ENCODE results near the gene ITPRIP. TPM values are rescaled to one million over a fixed set of nuclear protein-coding genes. Genes with fewer than 3 reads are reported as not detected.

Gene ITPRIP
- total RNA-seq, 1 donor from 2014 or later = 51.0 TPM

GRCh38 chr10:104315486-104315921 is 22.8 kb downstream of the ITPRIP start:
- TF ChIP-seq, protein P1, sequence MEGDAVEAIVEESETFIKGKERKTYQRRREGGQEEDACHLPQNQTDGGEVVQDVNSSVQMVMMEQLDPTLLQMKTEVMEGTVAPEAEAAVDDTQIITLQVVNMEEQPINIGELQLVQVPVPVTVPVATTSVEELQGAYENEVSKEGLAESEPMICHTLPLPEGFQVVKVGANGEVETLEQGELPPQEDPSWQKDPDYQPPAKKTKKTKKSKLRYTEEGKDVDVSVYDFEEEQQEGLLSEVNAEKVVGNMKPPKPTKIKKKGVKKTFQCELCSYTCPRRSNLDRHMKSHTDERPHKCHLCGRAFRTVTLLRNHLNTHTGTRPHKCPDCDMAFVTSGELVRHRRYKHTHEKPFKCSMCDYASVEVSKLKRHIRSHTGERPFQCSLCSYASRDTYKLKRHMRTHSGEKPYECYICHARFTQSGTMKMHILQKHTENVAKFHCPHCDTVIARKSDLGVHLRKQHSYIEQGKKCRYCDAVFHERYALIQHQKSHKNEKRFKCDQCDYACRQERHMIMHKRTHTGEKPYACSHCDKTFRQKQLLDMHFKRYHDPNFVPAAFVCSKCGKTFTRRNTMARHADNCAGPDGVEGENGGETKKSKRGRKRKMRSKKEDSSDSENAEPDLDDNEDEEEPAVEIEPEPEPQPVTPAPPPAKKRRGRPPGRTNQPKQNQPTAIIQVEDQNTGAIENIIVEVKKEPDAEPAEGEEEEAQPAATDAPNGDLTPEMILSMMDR (IDR thresholded peaks at IDR 0.05) = no peak
- peaks cover 29 to 46% of the 10 kb centered on the region in 2 donors for H3K36me3 ChIP-seq
- no peak for DNase-seq (ENCODE audit: low spot score in 2 of 2)
- no peak overlapping the region for H3K4me3 ChIP-seq
- H3K27me3 ChIP-seq = no peaks in the 10 kb centered on the region
- H3K4me1 ChIP-seq = peaks cover 7 to 37% of the 10 kb centered on the region in 2 donors
- intact Hi-C loops (cut with DNase I) = no loop called here
- no peaks in the 10 kb centered on the region for H3K9me3 ChIP-seq
- no peak overlapping the region for H3K27ac ChIP-seq

DNA sequence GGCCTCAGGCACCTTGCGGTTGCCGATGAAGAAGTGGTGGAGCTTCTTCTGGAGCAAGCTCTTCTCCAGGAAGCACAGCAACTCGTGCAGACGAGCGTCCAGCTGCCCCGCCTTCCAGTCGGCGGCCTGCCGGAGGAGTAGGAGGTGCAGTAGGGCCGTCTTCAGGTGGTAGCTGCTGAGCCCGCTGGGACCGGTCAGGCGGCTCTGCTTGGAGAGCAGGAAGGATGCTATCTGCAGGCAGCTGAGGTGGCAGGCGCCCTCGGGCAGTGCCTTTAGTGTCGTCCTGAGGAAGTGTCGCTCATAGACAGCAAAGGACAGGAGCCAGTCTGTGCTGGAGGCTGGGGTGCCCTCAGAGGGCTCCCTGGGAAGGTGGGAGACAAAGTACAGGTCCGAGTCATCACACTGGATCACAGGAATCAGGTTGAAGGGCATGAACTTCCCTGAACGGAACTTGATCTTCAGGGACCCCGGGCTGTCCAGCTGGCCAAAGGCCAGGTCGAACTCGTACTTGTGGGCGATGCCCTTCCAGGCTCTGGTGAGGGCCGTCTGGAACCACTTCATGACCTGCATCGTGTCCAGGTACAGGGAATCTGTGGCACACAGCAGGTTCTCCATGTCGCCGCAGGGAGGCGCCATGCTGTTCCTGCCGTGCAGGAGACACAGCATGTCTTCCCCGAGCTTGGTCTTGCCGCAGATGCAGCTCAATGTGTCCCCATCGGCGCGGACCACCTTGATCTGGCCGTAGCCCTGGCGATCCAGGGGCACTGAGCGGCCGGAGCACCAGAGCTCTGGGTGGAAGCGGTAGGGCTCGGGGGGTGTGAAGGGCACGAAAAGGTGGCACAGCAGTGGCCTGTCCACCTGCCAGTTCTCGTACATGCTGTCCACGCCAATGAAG is 23.4 kb downstream of the ITPRIP start:
- no peaks in the 10 kb centered on the region for H3K9me3 ChIP-seq
- H3K4me3 ChIP-seq = no peak overlapping the region
- H3K27ac ChIP-seq = no peak overlapping the region
- intact Hi-C loops (cut with DNase I) = no loop called here
- no peak for DNase-seq (ENCODE audit: low spot score in 2 of 2)
- TF ChIP-seq, protein P1 (IDR thresholded peaks at IDR 0.05) = no peak
- H3K36me3 ChIP-seq = peaks cover 29 to 46% of the 10 kb centered on the region in 2 donors
- H3K4me1 ChIP-seq = peaks cover 6 to 35% of the 10 kb centered on the region in 2 donors
- no peaks in the 10 kb centered on the region for H3K27me3 ChIP-seq

DNA sequence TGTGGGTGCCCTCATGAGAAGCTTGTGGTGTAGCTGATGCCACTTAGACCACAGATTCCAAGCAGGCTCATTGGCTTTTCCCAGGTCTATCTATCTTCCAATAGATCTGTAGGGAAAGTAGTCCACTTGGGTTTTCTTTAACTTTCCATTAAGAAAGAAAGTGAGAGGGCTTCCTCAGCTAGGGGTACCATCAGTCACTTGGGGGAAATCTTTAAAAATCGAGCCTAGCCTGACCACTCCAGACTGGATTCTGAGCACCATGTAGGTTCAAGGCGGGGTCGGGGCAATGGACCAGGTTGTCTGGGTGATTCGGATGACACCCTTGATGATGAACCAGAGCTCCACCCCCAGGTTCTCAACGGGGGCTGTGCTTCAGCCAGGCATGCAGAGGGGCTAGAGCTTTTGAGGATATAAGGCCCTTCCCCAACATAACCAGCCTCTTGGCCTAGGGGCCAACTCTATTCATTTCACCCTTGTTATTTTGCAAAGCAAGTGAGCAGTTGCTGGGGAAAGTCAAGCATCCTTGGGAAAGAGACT is 27.0 kb downstream of the ITPRIP start:
- Histone ChIP-seq H3K27ac (peak overlapping the region; percentile 77 to 87), H3K4me3 (no peak overlapping the region), H3K9me3 (no peaks in the 10 kb centered on the region), H3K27me3 (no peaks in the 10 kb centered on the region), H3K36me3 (peaks cover 29 to 46% of the 10 kb centered on the region in 2 donors), H3K4me1 (peaks cover 0 to 24% of the 10 kb centered on the region in 2 donors)
- TF ChIP-seq, protein P1 (IDR thresholded peaks at IDR 0.05) = no peak
- peak in 1 of 2 donors; percentile 63 for DNase-seq (ENCODE audit: low spot score in 2 of 2)
- intact Hi-C loops (cut with DNase I) = loop anchor here (1.0 kb wide), 1 partner anchor 18 kb away; no protein-coding TSS in a partner anchor

- Histone ChIP-seq H3K4me1 (peaks cover 0 to 30% of the 10 kb centered on the region in 2 donors), H3K27me3 (no peaks in the 10 kb centered on the region), H3K9me3 (no peaks in the 10 kb centered on the region), H3K36me3 (peaks cover 24 to 39% of the 10 kb centered on the region in 2 donors), H3K4me3 (no peak overlapping the region), H3K27ac (peak overlapping the region; percentile 77 to 87)
- peak; percentile 76 to 97 for DNase-seq (ENCODE audit: low spot score in 2 of 2)
- intact Hi-C loops (cut with DNase I) = loop anchor here (1.0 kb wide), 2 partner anchors 10 to 28 kb away; partner anchors contain the start of gene ITPRIP
- TF ChIP-seq, protein P1 (IDR thresholded peaks at IDR 0.05) = no peak
Measured at GRCh38 chr10:104309980-104310978, 28.0 kb downstream of the ITPRIP start.

GRCh38 chr10:104308439-104308903 is 29.8 kb downstream of the ITPRIP start:
- intact Hi-C loops (cut with DNase I) = no loop called here
- Histone ChIP-seq H3K27me3 (no peaks in the 10 kb centered on the region), H3K4me1 (peaks cover 0 to 30% of the 10 kb centered on the region in 2 donors), H3K27ac (peak overlapping the region in 1 of 2 donors; percentile 81), H3K36me3 (peaks cover 6 to 21% of the 10 kb centered on the region in 2 donors), H3K4me3 (no peak overlapping the region), H3K9me3 (no peaks in the 10 kb centered on the region)
- TF ChIP-seq, protein P1 (IDR thresholded peaks at IDR 0.05) = no peak
- no peak for DNase-seq (ENCODE audit: low spot score in 2 of 2)
